Measurements from ENCODE around the gene TMC1. TPM values are rescaled to one million over a fixed set of nuclear protein-coding genes. Genes with fewer than 3 reads are reported as not detected.
A peak's percentile ranks its signal among the peaks of the same experiment; 100 is the strongest.
"Not testable (repeated sequence)": the region's sequence is repeated elsewhere in the genome, so short reads cannot be mapped to it uniquely, and the experiment has no call there.

TMC1 gene
- total RNA-seq, 1 donor from 2014 or later = 0.20 TPM

DNA sequence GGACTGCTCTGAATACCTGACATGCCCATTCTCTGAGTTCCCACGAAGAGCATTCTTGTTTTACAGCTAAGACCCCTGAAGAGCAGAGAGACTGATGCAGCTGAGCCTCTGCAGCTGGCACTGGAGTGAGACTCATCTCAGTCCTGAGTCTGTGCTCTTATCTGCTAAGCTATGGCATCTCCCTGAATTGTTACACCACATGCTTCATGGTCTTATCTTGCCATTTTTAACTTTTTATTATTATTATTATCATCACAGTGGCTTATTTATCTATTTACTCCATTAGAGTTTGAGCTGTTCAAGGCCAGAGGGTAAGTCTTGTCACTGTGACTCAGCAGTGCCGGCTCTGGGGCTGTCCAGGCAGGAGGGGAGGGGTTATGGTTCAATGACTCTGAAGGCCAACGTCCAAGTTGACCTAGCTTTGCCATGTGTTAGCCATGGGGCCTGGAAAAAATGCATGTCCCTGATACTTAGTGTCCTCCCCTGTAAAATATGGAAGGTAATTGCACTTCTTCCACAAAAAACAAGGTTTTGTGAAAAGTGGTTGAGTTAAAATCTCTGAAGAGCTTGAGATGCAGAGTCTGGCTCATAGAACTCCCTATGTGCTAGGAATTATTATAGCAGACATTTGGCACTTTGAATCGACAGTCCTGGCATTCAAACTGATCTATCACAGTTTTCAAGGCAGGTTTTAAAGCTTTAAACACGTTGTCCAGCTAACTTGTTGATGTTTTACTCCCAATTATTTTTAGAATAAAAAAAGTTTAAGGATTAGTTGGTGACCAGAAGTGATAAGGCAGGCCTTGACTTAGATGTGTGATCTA, 336.9 kb downstream of the TMC1 start:
- peak; percentile 33 to 39 for DNase-seq (ENCODE audit: low read depth in 2 of 2)

DNA sequence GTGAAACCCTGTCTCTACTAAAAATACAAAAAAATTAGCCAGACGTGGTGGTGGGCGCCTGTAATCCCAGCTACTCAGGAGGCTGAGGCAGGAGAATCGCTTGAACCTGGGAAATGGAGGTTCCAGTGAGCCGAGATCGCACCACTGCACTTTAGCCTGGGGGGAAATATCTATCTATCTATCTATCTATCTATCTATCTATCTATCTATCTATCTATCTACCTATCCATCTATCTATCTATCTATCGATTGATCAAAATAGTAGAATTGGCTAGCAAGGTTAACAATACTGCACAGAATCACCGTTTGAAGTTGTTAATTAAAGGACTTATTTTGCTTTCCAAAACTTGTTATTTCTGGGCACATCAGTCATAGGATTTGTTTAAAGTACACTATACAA, 341.4 kb downstream of the TMC1 start:
- not testable (repeated sequence) for DNase-seq (ENCODE audit: low read depth in 2 of 2)

DNA sequence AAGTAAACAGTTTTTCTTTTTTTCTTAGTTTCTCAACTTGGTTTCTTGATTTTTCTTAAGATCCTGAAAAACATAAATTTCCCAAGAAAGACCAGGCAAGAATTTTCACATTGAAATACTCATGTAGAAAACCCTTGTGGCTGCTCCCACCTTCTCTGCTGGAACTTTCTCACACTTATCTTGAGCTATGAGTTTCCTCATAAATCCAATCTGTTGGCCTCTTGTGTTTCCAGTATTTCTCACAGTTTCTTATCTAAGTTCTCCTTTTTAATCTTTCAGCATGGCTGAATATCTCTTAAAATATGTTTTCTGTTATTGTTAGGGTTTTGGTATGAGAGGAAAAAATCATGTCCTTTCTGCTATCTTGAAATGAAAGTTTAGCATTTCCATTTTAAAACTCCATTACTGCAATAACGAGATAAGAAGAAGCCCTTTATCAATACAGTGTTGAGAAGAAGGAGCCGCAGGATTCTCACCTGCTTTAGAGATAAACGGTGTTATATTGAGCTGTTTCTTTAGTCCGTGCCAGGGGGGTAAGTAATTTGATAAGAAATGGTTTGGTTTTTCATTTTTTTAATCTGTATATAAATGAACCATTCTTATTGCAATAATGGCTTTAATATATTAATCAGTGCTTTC, 342.2 kb downstream of the TMC1 start:
- DNase-seq (ENCODE audit: low read depth in 2 of 2) = no peak

DNA sequence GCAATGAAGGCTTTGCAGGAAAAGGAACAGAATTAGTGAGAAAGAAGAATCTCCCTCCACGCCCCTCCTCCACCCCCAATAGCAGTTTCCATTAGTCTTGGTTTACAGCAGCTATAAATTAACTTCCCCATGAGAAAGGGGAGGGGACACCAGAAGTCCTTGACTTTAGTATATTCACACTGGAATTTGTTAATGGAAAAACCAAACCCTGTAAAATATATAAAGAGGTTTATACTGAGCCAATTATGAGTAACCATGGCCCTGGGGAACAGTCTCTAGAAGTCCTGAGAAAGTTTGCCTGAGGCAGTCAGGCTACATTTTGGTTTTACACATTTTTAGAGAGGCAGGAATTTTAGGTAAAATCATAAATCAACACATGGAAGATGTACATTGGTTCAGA, 342.9 kb downstream of the TMC1 start:
- no peak for DNase-seq (ENCODE audit: low read depth in 2 of 2)

DNA sequence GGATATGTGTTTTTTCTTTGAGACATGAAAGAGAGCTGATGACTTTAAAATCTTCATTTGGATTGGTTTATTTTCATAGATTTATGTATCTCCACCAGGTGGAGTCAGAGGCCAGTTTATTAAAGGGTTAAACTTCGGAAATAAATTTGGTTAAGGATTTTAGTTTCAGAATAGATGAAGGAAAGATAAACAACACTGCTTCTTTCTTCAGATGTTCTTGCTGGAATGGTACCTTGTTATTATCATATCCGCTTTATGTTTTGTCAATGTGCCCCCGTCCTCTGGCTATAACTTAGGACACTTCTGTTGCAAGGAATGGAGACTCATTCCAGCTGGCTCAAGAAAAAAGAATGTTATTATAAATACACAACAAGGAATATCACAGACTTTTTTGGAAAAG, 350.3 kb downstream of the TMC1 start:
- peak; percentile 39 to 57 for DNase-seq (ENCODE audit: low read depth in 2 of 2)

DNA sequence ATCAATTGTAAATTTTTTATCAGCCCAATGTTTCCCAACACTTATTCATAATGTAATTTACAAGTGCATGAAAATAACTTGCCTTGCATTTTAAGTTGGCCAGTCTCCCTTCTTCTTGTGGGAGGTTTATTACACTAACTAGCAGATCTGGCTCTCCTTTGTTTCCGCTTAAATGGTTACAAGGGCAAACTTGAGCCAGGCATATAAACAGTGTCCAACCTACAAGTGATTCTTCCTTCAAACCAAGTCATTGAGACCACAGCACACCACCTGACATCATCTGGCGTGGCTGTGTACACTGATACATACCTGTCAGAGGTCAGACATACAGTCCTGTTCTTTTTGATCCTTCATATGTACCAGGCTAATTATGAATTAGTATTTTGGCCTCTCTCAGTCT, 351.3 kb downstream of the TMC1 start:
- no peak for DNase-seq (ENCODE audit: low read depth in 2 of 2)

DNA sequence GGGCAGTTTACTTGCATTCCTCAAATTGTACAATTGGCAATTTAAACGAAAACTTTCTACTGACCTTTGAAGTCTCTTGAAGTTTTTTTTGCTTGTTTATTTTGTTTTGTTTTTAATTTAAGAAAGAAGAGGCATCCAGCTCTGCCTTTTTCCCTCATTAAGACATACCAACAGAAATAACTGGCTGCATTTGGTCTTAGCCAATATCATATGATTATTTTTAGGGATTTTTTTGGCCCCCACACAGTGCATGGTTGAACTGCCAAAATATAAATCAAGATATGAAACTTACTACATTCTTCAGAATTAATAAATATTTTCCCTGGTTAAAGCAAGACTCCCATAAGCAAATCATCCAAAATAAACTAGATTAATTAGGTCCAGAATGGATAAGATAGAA, 352.0 kb downstream of the TMC1 start:
- DNase-seq (ENCODE audit: low read depth in 2 of 2) = no peak

DNA sequence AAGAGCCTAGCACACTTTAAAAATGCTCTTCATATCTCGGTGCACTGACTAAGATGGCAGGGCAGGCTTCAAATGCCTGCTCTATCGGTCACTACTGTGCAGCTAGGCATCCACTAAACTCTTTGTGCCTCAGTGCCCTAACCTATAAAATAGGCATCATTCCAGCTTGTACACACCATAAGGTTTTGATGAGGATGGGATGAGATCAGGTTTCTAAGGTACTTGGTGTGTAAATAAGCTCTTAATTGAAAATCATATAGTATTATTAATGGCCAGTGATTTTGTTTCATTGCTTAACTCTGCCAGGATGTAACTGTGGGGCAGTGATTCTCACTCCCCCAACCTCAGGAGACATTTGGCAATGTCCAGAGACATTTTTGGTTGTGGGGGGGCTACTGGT, 352.9 kb downstream of the TMC1 start:
- DNase-seq (ENCODE audit: low read depth in 2 of 2) = no peak

DNA sequence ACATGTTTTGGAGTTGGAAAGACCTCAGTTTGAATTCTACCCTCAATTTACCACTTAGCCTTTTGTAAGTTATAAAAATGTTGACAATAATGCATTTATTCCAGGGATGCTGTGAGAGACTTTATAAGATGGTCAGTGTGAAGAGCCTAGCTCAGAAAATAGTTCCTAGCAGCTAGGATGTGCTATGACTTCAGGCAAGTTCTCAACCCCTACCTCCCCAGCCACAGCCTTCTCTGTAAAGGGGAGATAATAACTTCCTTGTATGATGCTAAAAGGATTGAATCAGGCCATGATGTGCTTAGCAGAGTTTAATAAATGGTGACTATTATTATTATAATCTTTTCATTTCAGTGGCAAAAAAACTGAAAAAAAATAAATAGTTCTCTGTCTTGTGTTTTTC, 353.8 kb downstream of the TMC1 start:
- no peak for DNase-seq (ENCODE audit: low read depth in 2 of 2)

DNA sequence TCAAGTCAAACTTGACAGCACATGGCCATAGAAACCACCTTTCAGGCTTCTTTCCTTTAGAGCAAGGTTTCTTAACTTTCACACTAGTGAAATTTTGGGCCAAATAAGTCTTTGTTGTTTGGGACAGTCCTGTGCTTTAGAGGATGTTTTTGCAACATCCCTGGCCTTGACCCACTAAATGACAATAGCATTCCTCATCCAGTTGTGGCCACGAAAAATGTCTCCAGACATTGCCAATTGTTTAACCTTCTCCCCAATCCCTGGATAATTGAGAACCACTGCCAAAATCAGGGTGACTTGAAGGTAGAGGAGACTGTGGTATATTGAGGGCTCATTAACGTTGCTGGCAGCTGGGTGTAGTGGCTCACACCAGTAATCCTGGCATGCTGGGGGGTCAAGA, 359.4 kb downstream of the TMC1 start:
- DNase-seq (ENCODE audit: low read depth in 2 of 2) = no peak

DNA sequence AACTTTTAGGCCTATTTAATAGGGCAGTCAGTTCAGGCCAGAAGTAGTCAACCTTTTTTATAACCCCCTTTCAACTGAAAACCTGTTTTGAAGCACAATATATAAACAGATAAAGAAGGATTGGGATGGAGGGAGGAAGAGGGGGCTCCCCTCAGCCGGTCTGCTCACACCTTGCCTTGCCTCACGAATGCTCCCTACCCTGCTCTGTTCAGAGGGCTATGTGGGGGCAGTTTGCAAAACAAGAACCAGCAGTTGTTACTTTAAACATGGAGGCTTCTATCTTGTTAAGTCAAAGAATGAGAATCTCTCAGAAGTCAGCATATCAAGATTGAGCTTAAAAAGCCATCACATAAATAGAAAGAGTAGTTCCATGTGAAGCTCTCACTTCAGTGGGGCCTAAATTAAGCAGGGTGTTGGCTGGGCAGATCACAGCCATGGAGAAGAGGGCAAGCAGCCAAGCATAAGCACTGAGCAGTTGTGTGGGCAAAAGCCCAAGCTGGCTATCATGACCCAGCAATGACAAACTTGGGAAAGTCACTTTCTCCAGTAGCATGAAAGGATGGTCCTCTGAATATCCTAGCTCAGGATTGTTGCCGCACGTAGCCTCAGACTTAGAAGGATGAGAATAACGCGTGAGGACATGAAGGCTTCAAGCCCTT, 360.8 kb downstream of the TMC1 start:
- DNase-seq (ENCODE audit: low read depth in 2 of 2) = no peak

DNA sequence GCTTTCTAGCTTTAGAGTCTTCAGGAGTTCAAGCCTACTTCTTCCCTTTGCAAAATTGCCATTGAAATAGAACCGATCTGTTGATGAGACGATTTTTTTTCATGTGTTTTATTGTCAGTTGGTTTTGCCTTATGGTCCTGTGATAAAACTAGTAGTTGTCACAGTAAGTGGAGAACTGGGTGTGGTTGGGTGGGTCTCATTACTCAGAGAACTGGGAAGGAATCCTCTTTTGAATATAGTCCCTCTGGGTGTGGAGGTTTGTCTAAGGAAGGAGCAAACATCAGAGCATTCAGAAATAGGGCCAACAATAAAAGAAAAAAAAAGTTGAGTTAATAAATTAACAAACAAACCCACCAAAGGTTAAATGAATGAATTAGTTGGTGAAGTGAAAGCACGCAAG, 362.5 kb downstream of the TMC1 start:
- DNase-seq (ENCODE audit: low read depth in 2 of 2) = no peak

DNA sequence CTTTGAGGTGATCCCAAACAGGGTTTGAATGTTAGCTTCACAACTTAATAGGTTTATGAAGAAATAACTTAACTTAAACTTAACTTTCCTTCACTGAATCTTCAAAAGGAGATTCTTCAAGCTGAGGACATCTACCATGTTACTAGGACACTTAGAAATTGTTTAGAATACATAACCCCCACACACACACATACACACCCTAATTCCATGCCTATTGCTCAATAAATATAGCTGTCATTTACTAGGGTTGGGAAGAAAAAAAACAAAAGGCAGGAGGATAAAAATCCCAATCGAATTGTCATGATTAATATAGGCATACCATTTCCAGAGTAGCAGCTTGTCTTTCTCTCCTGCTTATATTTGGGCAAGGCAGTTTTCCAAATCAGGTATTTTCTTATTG, 363.1 kb downstream of the TMC1 start:
- no peak for DNase-seq (ENCODE audit: low read depth in 2 of 2)

Other genes with a start within 250 kb of the TMC1 start
- 53.2 and 72.6 TPM in 2 replicates for gene ZFAND5, start 156.4 kb upstream of the TMC1 start, total RNA-seq